NCI-H460 (cell line): ENCODE measurements around the gene DUSP1. TPM values are rescaled to one million over a fixed set of nuclear protein-coding genes. Genes with fewer than 3 reads are reported as not detected.
"Not testable (repeated sequence)": the region's sequence is repeated elsewhere in the genome, so short reads cannot be mapped to it uniquely, and the experiment has no call there.

ENCODE experiments used
- DNase-seq: peaks from one replicate; pipeline ENCODE4 v3.0.0-alpha.2; 2016; ENCODE audit warnings: low read depth; ENCODE audit errors: extremely low read depth
- total RNA-seq: library from RNA; depleted of rRNA; stranded (reverse); fragments of >200 nt; shearing (Covaris generic); gene quantifications from 2 replicates; pipeline ENCODE4 v1.2.3, GENCODE V29; 2014

The DUSP1 gene
- total RNA-seq, 1 experiment from 2014 or later: 441 TPM

- DNase-seq: no peak
Observed at GRCh38 chr5:172798422-172799215, 27.6 kb upstream of the DUSP1 start.

GRCh38 chr5:172797771-172798191, 26.8 kb upstream of the DUSP1 start:
- DNase-seq: no peak

GRCh38 chr5:172796306-172796705, 25.3 kb upstream of the DUSP1 start:
- no peak for DNase-seq

GRCh38 chr5:172795318-172795977, 24.5 kb upstream of the DUSP1 start:
- DNase-seq: no peak

- no peak for DNase-seq
Observed at GRCh38 chr5:172793577-172794488, 22.8 kb upstream of the DUSP1 start.

- no peak for DNase-seq
Observed at GRCh38 chr5:172792701-172793570, 21.9 kb upstream of the DUSP1 start.

GRCh38 chr5:172791726-172792445, 20.9 kb upstream of the DUSP1 start:
- DNase-seq: no peak

- no peak for DNase-seq
Observed at GRCh38 chr5:172791286-172791685, 20.3 kb upstream of the DUSP1 start.

GRCh38 chr5:172790496-172790889, 19.5 kb upstream of the DUSP1 start:
- DNase-seq: no peak

GRCh38 chr5:172789687-172790495, 18.9 kb upstream of the DUSP1 start:
- no peak for DNase-seq

GRCh38 chr5:172788771-172789686, 18.0 kb upstream of the DUSP1 start:
- DNase-seq: no peak

- DNase-seq: not testable (repeated sequence)
Observed at GRCh38 chr5:172787538-172787937, 16.5 kb upstream of the DUSP1 start.

GRCh38 chr5:172786736-172787462, 15.9 kb upstream of the DUSP1 start:
- DNase-seq: no peak

GRCh38 chr5:172785429-172786088, 14.6 kb upstream of the DUSP1 start:
- no peak for DNase-seq

GRCh38 chr5:172784162-172784561, 13.2 kb upstream of the DUSP1 start:
- not testable (repeated sequence) for DNase-seq

GRCh38 chr5:172783319-172783718, 12.3 kb upstream of the DUSP1 start:
- DNase-seq: not testable (repeated sequence)
